ENCODE measurements around the gene TYMP.

The TYMP gene

GRCh38 chr22:50482107-50483074, 47.4 kb downstream of the TYMP start:
- no peak for DNase-seq

- DNase-seq, result no peak
These were observed 48.2 kb downstream of the TYMP start, which contains the start of gene ADM2 for GRCh38 chr22:50481440-50482106. Gene ADM2 (plus strand): TSS chr22:50481543. CDS start chr22:50481848, 305 bp downstream.

- DNase-seq, result no peak
These were observed 48.8 kb downstream of the TYMP start for GRCh38 chr22:50481045-50481439.

- no peak for DNase-seq
These were observed 50.1 kb downstream of the TYMP start for GRCh38 chr22:50479721-50480120.

GRCh38 chr22:50477923-50478322, 51.9 kb downstream of the TYMP start:
- DNase-seq, result no peak

GRCh38 chr22:50476868-50477267, 52.9 kb downstream of the TYMP start:
- DNase-seq, result no peak

Measured in NCI-H510A (cell line).